GM23338 (cell line): Measurements from ENCODE around the gene MEGF11.

ENCODE experiments used
- EZH2 ChIP-seq: fragments of 200-600 bp; sonication (generic); IDR thresholded peaks from one replicate; pipeline ENCODE4 v1.8.0; 2017; ENCODE audit warnings: antibody characterized with exemption, mild to moderate bottlenecking, low read depth; ENCODE audit not compliant: unreplicated experiment
- EZH2phosphoT487 ChIP-seq: fragments of 200-600 bp; sonication (generic); IDR thresholded peaks from one replicate; pipeline ENCODE4 v1.8.1; 2018; ENCODE audit warnings: antibody characterized with exemption; ENCODE audit not compliant: unreplicated experiment
- POLR2AphosphoS5 ChIP-seq: IDR thresholded peaks from 2 replicates; pipeline ENCODE4 v1.6.1; 2016; ENCODE audit warnings: antibody characterized with exemption, low read depth
- REST ChIP-seq: IDR thresholded peaks from one replicate; pipeline ENCODE4 v1.6.1; 2018; ENCODE audit warnings: antibody characterized with exemption; ENCODE audit not compliant: unreplicated experiment
- STAT1 ChIP-seq: IDR thresholded peaks from one replicate; pipeline ENCODE4 v1.6.1; 2016; ENCODE audit warnings: antibody characterized with exemption; ENCODE audit not compliant: unreplicated experiment
- TF ChIP-seq, protein P1 (sequence below), 2 experiments: fragments of 200-600 bp in 1 of 2; sonication (generic) in 1 of 2; conservative IDR thresholded peaks; 2 replicates each; pipeline versions ENCODE4 v1.5.1 to v1.6.1; 2016 to 2017; ENCODE audit warnings: antibody characterized with exemption in 2 of 2, low read depth in 2 of 2, mild to moderate bottlenecking in 2 of 2, moderate library complexity in 1 of 2

DNA sequence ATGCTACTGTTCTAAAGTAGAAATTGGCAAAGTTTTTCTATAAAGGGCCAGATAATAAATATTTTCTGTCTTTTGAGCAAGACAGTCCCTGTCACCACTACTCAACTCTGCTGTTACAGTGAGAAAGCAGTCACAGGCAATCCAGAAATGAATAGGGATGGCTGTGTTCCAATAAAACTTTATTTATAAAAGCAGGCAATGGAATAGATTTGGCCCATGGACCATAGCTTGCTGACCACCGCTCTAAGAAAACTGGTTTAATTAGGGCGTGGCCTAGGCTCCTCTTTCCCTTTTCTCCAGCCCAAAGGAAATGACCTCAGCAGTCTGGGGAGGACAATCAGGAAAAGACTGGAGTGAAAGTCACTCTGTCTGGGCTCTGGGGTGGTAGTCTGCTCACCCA, 183.8 kb downstream of the MEGF11 start:
- TF ChIP-seq, protein P1, sequence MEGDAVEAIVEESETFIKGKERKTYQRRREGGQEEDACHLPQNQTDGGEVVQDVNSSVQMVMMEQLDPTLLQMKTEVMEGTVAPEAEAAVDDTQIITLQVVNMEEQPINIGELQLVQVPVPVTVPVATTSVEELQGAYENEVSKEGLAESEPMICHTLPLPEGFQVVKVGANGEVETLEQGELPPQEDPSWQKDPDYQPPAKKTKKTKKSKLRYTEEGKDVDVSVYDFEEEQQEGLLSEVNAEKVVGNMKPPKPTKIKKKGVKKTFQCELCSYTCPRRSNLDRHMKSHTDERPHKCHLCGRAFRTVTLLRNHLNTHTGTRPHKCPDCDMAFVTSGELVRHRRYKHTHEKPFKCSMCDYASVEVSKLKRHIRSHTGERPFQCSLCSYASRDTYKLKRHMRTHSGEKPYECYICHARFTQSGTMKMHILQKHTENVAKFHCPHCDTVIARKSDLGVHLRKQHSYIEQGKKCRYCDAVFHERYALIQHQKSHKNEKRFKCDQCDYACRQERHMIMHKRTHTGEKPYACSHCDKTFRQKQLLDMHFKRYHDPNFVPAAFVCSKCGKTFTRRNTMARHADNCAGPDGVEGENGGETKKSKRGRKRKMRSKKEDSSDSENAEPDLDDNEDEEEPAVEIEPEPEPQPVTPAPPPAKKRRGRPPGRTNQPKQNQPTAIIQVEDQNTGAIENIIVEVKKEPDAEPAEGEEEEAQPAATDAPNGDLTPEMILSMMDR (conservative IDR thresholded peaks at IDR 0.05; ENCODE audit: low read depth in 2 of 2), result no peak
- TF ChIP-seq EZH2 (no peak), POLR2AphosphoS5 (no peak), REST (no peak), STAT1 (no peak), EZH2phosphoT487 (no peak)
